ENCODE measurements around the gene PLA2G15.
A peak's percentile ranks its signal among the peaks of the same experiment; 100 is the strongest.

The PLA2G15 gene

DNA sequence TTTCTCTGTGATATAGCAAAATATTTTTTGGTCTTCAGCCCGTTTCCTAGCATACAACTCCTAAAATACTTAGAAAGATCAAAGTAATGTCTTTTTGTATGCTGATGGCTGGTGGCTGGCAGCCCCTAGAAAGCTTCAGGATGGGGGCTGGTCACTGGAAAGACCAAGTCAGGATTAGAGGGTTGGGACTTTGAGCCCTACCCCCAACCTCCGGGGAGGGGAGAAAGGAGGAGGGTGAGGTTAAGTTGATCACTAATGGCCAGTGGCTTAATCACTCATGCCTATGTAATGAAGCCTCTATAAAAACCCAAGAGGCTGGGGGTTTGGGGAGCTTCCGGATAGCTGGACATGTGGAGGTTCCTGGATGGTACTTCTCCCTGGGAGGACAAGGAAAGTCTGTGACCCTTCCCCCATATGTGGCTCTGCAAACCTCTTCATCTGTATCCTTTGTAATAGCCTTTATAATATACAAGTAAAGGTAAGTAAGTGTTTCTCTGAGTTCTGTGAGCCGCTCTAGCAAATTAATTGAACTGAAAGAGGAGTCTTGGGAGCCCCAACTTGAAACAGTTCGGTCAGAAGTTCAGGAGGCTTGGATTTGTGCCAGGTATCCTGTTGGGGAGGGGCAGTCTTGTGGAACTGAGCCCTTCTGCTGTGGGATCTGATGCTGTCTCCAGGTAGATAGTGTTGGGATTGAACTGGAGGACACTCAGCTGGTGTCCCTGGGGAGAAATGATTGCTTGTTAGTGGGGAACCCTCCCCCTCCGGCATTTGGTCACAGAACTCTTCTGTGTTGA is 22.6 kb downstream of the PLA2G15 start:
- Histone ChIP-seq H3K9ac (ENCODE audit: low read length in 2 of 2) (no peak overlapping the region), H3K9me3 (ENCODE audit: control insufficient read depth in 2 of 2, low read length in 2 of 2) (no peaks in the 10 kb centered on the region), H3K27me3 (ENCODE audit: control insufficient read depth in 1 of 2, insufficient read depth in 2 of 2, low read length in 2 of 2) (no peaks in the 10 kb centered on the region), H3K36me3 (ENCODE audit: control insufficient read depth in 2 of 2, insufficient read depth in 2 of 2, low read length in 2 of 2) (peaks cover 0 to 2% of the 10 kb centered on the region in 2 donors), H3K4me3 (ENCODE audit: low read length in 2 of 2) (no peak overlapping the region), H3K4me1 (ENCODE audit: control insufficient read depth, insufficient read depth, low read length) (peaks cover 39% of the 10 kb centered on the region), H3K27ac (ENCODE audit: low read length) (no peak overlapping the region)

DNA sequence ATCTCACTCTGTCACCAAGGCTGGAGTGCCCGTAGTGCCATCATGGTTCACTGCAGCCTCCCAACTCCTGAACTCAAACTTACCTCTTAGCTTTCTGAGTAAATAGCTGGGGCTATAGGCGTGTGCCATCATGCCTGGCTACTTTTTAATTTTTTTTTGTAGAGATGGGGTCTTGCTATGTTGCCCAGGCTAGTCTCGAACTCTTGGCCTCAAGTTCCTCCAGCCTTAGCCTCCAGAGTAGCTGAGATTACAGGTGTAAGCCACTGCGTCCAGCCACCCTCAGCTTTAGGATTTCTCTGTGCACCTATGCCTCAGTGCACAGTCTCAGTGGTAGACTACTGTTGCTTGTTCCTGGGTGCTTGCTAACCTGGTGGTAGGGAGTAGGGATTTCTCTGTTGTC is 24.6 kb downstream of the PLA2G15 start:
- H3K27ac ChIP-seq (ENCODE audit: low read length): no peak overlapping the region

DNA sequence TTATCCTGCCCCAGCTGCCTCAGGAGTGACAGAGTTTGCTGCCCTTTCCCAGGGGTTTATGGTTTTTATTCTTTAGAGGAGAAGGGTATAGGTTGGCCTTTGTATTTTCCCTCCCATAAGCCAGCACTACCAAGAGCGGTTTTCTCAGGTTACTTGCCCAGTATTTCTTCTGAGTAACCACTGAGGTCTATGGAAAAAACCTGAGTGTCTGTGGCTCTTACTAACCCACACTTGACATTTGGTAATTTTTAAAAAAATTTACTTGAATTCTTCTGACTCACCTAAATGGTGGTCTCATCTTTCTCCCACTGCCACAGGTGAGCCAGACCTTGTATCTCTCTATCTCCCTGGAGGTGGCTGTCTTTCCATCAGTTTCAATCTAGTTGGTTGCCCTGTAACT is 25.2 kb downstream of the PLA2G15 start:
- peaks cover 26% of the 10 kb centered on the region for H3K4me1 ChIP-seq (ENCODE audit: control insufficient read depth, insufficient read depth, low read length)
- no peak overlapping the region for H3K9ac ChIP-seq (ENCODE audit: low read length in 2 of 2)
- H3K36me3 ChIP-seq (ENCODE audit: control insufficient read depth in 2 of 2, insufficient read depth in 2 of 2, low read length in 2 of 2): peaks cover 3 to 12% of the 10 kb centered on the region in 2 donors
- H3K27me3 ChIP-seq (ENCODE audit: control insufficient read depth in 1 of 2, insufficient read depth in 2 of 2, low read length in 2 of 2): no peaks in the 10 kb centered on the region
- H3K4me3 ChIP-seq (ENCODE audit: low read length in 2 of 2): no peak overlapping the region
- no peak overlapping the region for H3K27ac ChIP-seq (ENCODE audit: low read length)
- H3K9me3 ChIP-seq (ENCODE audit: control insufficient read depth in 2 of 2, low read length in 2 of 2): no peaks in the 10 kb centered on the region

More for the DNA sequence above, 24.6 kb downstream of the PLA2G15 start:
- Histone ChIP-seq H3K27me3 (ENCODE audit: control insufficient read depth in 1 of 2, insufficient read depth in 2 of 2, low read length in 2 of 2) (no peaks in the 10 kb centered on the region), H3K9me3 (ENCODE audit: control insufficient read depth in 2 of 2, low read length in 2 of 2) (no peaks in the 10 kb centered on the region), H3K36me3 (ENCODE audit: control insufficient read depth in 2 of 2, insufficient read depth in 2 of 2, low read length in 2 of 2) (peaks cover 3 to 12% of the 10 kb centered on the region in 2 donors), H3K4me1 (ENCODE audit: control insufficient read depth, insufficient read depth, low read length) (peaks cover 29% of the 10 kb centered on the region), H3K4me3 (ENCODE audit: low read length in 2 of 2) (no peak overlapping the region), H3K9ac (ENCODE audit: low read length in 2 of 2) (no peak overlapping the region)

DNA sequence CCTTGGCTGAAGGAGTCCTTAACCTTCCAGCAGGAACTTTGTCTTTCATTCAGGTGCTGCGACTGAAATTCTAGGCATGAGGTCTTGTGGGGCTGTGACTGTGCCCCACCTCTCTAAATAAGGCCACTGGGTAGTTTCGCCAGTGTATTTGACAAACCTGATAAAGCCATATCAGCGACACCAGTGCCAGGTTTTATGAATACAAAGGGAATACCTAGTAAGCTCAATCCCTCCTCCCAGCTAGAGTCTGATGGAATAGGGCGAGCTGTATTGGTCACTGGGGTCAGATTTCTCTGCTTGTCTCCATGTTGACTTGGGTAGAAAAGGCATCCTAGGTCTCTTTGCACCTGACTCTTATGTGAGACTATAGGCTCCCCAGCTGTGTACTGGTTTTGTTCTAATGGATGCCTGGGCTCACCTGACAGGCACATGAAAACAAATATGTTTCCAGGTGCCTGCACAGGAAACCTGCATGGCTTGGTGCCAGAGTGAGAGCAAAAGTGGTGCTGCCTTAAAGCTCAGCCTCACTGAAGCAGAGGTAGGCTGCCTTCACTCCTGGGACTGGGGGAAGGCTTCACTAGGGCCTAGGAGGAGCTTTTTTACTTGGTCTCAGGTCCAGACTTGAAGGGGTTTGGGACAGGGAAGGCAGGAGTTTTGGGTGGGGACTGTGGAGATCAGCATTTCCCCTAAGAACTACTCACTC is 27.5 kb downstream of the PLA2G15 start:
- Histone ChIP-seq H3K27ac (ENCODE audit: low read length) (no peak overlapping the region), H3K9ac (ENCODE audit: low read length in 2 of 2) (peak overlapping the region in 1 of 2 donors; percentile 29), H3K9me3 (ENCODE audit: control insufficient read depth in 2 of 2, low read length in 2 of 2) (no peaks in the 10 kb centered on the region), H3K4me1 (ENCODE audit: control insufficient read depth, insufficient read depth, low read length) (peaks cover 28% of the 10 kb centered on the region), H3K4me3 (ENCODE audit: low read length in 2 of 2) (no peak overlapping the region), H3K27me3 (ENCODE audit: control insufficient read depth in 1 of 2, insufficient read depth in 2 of 2, low read length in 2 of 2) (no peaks in the 10 kb centered on the region), H3K36me3 (ENCODE audit: control insufficient read depth in 2 of 2, insufficient read depth in 2 of 2, low read length in 2 of 2) (peaks cover 3 to 12% of the 10 kb centered on the region in 2 donors)

DNA sequence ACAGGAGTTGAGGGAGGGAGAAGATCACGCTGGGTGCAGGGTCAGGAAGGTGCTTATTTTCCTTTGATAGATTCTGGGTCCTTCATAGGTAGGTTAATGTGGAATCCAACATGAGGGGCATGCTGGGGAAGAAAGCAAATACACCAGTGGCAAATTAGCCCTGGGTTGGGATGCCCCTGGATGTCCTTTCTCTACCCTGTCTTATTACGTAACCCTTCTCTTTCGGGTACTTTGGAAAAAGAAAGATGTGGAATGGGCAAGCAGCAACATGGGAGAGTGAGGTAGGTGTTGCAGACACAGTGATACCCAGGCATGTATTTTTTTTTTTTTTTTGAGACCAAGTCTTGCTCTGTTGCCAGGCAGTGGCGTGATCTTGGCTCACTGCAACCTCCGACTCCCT is 28.3 kb downstream of the PLA2G15 start:
- no peaks in the 10 kb centered on the region for H3K9me3 ChIP-seq (ENCODE audit: control insufficient read depth in 2 of 2, low read length in 2 of 2)
- peaks cover 24% of the 10 kb centered on the region for H3K4me1 ChIP-seq (ENCODE audit: control insufficient read depth, insufficient read depth, low read length)
- H3K4me3 ChIP-seq (ENCODE audit: low read length in 2 of 2): no peak overlapping the region
- peaks cover 3 to 10% of the 10 kb centered on the region in 2 donors for H3K36me3 ChIP-seq (ENCODE audit: control insufficient read depth in 2 of 2, insufficient read depth in 2 of 2, low read length in 2 of 2)
- H3K27me3 ChIP-seq (ENCODE audit: control insufficient read depth in 1 of 2, insufficient read depth in 2 of 2, low read length in 2 of 2): no peaks in the 10 kb centered on the region
- no peak overlapping the region for H3K27ac ChIP-seq (ENCODE audit: low read length)
- no peak overlapping the region for H3K9ac ChIP-seq (ENCODE audit: low read length in 2 of 2)

DNA sequence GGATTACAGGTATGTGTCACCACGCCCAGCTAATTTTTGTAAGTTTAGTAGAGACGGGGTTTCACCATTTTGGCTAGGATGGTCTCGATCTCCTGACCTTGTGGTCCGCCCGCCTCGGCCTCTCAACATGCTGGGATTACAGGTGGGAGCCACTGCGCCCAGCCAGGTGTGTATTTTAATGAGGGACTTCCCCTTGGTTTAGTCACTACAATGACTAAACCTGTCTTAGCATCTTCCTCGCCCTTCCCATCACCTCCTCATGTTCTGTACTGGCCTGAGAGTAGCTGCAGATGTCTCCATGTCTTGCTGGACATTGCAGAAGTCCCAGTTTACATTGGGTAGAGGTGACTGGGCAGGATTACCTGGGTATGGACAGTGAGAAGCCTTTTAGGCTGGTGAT is 28.7 kb downstream of the PLA2G15 start:
- no peak overlapping the region for H3K4me3 ChIP-seq (ENCODE audit: low read length in 2 of 2)
- H3K9me3 ChIP-seq (ENCODE audit: control insufficient read depth in 2 of 2, low read length in 2 of 2): no peaks in the 10 kb centered on the region
- H3K27ac ChIP-seq (ENCODE audit: low read length): no peak overlapping the region
- H3K27me3 ChIP-seq (ENCODE audit: control insufficient read depth in 1 of 2, insufficient read depth in 2 of 2, low read length in 2 of 2): no peaks in the 10 kb centered on the region
- no peak overlapping the region for H3K9ac ChIP-seq (ENCODE audit: low read length in 2 of 2)
- H3K4me1 ChIP-seq (ENCODE audit: control insufficient read depth, insufficient read depth, low read length): peaks cover 24% of the 10 kb centered on the region
- H3K36me3 ChIP-seq (ENCODE audit: control insufficient read depth in 2 of 2, insufficient read depth in 2 of 2, low read length in 2 of 2): peaks cover 3 to 10% of the 10 kb centered on the region in 2 donors

DNA sequence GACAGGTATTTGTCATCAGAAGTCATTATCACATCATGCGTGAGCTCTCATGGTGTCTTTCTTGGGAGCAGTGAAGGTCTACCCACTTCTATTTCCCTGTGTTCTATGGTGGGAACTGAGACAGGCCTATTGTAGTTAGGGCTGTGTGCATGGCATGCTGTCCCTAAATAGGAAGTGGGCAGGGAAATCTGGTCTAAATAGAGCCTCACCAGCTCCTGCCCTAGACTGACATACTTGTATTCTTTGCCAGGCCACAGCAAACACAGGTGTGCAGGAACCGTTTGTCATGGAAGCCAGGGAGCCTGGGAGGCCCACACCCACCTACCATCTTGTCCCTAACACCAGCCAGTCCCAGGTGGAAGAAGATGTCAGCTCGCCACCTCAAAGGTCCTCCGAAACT is 29.3 kb downstream of the PLA2G15 start:
- H3K9me3 ChIP-seq (ENCODE audit: control insufficient read depth in 2 of 2, low read length in 2 of 2): no peaks in the 10 kb centered on the region
- H3K27ac ChIP-seq (ENCODE audit: low read length): peak overlapping the region; percentile 64
- peaks cover 3 to 10% of the 10 kb centered on the region in 2 donors for H3K36me3 ChIP-seq (ENCODE audit: control insufficient read depth in 2 of 2, insufficient read depth in 2 of 2, low read length in 2 of 2)
- no peak overlapping the region for H3K4me3 ChIP-seq (ENCODE audit: low read length in 2 of 2)
- H3K4me1 ChIP-seq (ENCODE audit: control insufficient read depth, insufficient read depth, low read length): peaks cover 21% of the 10 kb centered on the region
- no peak overlapping the region for H3K9ac ChIP-seq (ENCODE audit: low read length in 2 of 2)
- H3K27me3 ChIP-seq (ENCODE audit: control insufficient read depth in 1 of 2, insufficient read depth in 2 of 2, low read length in 2 of 2): no peaks in the 10 kb centered on the region

DNA sequence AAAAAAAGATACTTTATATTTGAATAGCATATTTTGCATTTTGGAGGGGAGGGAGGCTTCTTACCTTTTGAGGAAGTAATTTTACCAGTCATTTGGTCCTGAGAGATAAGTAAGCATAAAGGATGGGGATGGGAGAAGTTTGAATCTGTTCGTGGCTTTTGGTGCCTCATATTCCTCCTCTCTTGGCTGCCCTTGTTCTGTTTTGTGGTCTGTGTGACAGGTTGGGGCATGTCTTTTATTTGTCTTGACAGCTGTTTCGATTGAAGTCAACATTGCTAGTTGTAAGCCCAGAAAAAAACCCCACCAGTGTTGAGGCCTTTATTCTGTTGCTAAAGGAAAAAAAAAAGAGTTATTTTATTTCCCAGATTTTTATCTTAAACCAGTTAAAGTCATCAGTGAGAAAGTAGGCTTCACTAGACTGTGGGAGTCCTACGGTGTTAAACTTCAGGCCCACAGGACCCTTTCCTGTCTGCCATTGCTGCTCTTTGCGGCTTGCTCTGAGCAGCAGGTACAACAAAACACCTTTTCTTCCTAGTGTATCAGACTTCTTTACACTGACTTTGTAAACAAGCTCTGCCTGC is 30.5 kb downstream of the PLA2G15 start:
- Histone ChIP-seq H3K36me3 (ENCODE audit: control insufficient read depth in 2 of 2, insufficient read depth in 2 of 2, low read length in 2 of 2) (peaks cover 3 to 14% of the 10 kb centered on the region in 2 donors), H3K27ac (ENCODE audit: low read length) (peak overlapping the region; percentile 64), H3K27me3 (ENCODE audit: control insufficient read depth in 1 of 2, insufficient read depth in 2 of 2, low read length in 2 of 2) (no peaks in the 10 kb centered on the region), H3K4me3 (ENCODE audit: low read length in 2 of 2) (peak overlapping the region; percentile 29 to 41), H3K4me1 (ENCODE audit: control insufficient read depth, insufficient read depth, low read length) (peaks cover 17% of the 10 kb centered on the region), H3K9ac (ENCODE audit: low read length in 2 of 2) (no peak overlapping the region), H3K9me3 (ENCODE audit: control insufficient read depth in 2 of 2, low read length in 2 of 2) (no peaks in the 10 kb centered on the region)

DNA sequence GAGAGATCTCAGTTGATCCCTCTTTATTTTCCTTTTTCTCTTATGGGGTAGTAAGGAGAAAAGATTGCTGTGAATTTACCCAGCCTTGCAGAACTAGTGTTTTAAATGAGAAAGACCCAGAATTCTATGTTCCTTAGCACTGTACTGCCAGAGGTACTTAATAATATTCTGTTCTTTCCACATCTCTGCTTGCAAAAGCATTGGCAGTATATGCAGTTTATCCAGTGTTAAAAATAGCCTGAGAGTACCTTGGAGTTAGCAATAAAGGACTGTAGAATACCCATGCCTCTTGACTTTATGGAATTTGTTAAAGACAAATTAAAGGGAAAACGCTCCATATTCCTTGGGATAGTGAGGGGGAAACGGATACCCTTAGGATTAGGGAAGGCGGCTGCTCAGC is 31.1 kb downstream of the PLA2G15 start:
- Histone ChIP-seq H3K9me3 (ENCODE audit: control insufficient read depth in 2 of 2, low read length in 2 of 2) (no peaks in the 10 kb centered on the region), H3K36me3 (ENCODE audit: control insufficient read depth in 2 of 2, insufficient read depth in 2 of 2, low read length in 2 of 2) (peaks cover 3 to 14% of the 10 kb centered on the region in 2 donors), H3K9ac (ENCODE audit: low read length in 2 of 2) (no peak overlapping the region), H3K27ac (ENCODE audit: low read length) (peak overlapping the region; percentile 64), H3K4me3 (ENCODE audit: low read length in 2 of 2) (peak overlapping the region; percentile 29 to 41), H3K4me1 (ENCODE audit: control insufficient read depth, insufficient read depth, low read length) (peaks cover 16% of the 10 kb centered on the region), H3K27me3 (ENCODE audit: control insufficient read depth in 1 of 2, insufficient read depth in 2 of 2, low read length in 2 of 2) (no peaks in the 10 kb centered on the region)

DNA sequence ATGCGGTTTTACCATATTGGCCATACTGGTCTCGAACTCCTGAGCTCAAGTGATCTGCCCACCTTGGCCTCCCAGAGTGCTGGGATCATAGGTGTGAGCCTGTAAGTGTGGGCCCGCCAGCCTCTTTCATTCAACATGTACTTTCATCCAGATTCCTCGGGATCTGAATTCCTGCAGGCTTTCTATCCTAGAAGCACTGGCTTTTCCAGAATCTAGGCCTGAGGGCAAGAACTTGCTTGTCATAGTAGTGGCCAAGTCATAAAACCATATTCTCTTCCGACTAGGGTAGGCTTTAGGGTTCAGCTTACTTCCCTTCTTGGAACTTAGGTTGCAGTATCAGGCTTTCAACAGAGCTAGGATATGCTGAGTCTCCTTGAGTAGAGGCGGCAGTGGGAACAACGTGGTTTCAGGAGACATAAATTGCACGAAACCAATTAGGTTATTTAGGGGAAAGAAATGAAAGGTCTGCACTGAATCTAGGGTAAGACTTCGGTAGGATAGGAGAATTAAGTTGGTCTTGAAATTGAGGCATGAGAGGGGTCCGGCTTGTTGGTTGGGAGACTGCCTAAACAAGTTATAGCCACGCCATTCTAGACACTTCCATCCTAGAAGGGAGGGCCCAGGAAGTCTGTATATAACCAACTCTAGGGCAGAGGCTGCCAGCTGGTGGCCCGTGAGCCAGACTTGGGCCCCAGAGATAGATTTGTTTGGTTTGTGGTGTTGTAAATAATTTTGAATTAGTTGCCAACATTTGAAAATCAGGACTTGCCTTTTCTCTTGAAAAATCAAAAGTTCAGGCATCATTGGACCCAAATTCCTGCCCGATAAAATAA is 34.8 kb downstream of the PLA2G15 start:
- H3K4me1 ChIP-seq (ENCODE audit: control insufficient read depth, insufficient read depth, low read length): peaks cover 10% of the 10 kb centered on the region

More for the DNA sequence above, 34.8 kb downstream of the PLA2G15 start:
- Histone ChIP-seq H3K27me3 (ENCODE audit: control insufficient read depth in 1 of 2, insufficient read depth in 2 of 2, low read length in 2 of 2) (no peaks in the 10 kb centered on the region), H3K9me3 (ENCODE audit: control insufficient read depth in 2 of 2, low read length in 2 of 2) (no peaks in the 10 kb centered on the region), H3K36me3 (ENCODE audit: control insufficient read depth in 2 of 2, insufficient read depth in 2 of 2, low read length in 2 of 2) (peaks cover 0 to 17% of the 10 kb centered on the region in 2 donors), H3K4me3 (ENCODE audit: low read length in 2 of 2) (no peak overlapping the region), H3K27ac (ENCODE audit: low read length) (no peak overlapping the region), H3K9ac (ENCODE audit: low read length in 2 of 2) (no peak overlapping the region)

Data from stomach smooth muscle (tissue), 2 donors.